Epithelial cell of proximal tubule (primary cell): ENCODE data around the gene VPS51. TPM values are rescaled to one million over a fixed set of nuclear protein-coding genes. Genes with fewer than 3 reads are reported as not detected.

ENCODE experiments used
- DNase-seq: peaks from one replicate; pipeline ENCODE4 v3.0.0-alpha.2; 2011; ENCODE audit warnings: low read depth
- H3K4me3 ChIP-seq: 2 replicates; pipeline ENCODE4 v1.5.1; 2011; ENCODE audit warnings: low read depth, mild to moderate bottlenecking, low read length
- total RNA-seq: library from RNA; depleted of rRNA; stranded (reverse); fragments of >200 nt; gene quantifications from 2 replicates; pipeline ENCODE4 v1.2.3, GENCODE V29; 2015
- TF ChIP-seq, protein P1 (sequence below): conservative IDR thresholded peaks from 2 replicates; pipeline ENCODE4 v1.5.1; 2012; ENCODE audit warnings: low read depth, mild to moderate bottlenecking, low read length

The VPS51 gene
- total RNA-seq, 1 donor from 2014 or later: 342 TPM

DNA sequence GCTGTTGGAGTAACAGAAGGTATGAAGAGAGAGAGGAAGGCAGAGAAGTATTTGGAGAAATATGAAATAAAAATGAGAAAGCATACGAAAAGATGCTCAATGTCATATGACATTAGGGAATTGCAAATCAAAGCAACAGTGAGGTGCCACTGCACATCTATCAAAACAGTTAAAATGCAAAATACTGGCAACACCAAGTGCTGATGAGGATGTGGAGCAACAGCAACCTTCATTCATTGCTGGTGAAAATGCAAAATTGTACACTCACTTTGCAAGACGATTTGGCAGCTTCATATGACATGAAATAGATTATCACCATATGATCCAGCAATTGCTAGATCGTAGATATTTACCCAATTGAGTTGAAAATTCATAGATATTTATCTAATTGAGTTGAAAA, 64.6 kb downstream of the VPS51 start:
- H3K4me3 ChIP-seq: no peak overlapping the region
- no peak for DNase-seq
- TF ChIP-seq, protein P1, sequence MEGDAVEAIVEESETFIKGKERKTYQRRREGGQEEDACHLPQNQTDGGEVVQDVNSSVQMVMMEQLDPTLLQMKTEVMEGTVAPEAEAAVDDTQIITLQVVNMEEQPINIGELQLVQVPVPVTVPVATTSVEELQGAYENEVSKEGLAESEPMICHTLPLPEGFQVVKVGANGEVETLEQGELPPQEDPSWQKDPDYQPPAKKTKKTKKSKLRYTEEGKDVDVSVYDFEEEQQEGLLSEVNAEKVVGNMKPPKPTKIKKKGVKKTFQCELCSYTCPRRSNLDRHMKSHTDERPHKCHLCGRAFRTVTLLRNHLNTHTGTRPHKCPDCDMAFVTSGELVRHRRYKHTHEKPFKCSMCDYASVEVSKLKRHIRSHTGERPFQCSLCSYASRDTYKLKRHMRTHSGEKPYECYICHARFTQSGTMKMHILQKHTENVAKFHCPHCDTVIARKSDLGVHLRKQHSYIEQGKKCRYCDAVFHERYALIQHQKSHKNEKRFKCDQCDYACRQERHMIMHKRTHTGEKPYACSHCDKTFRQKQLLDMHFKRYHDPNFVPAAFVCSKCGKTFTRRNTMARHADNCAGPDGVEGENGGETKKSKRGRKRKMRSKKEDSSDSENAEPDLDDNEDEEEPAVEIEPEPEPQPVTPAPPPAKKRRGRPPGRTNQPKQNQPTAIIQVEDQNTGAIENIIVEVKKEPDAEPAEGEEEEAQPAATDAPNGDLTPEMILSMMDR: no peak

Other genes starting within 250 kb of the VPS51 start
- 82.7 and 93.4 TPM in 2 replicates for gene EHD1, start 217.6 kb upstream of the VPS51 start, total RNA-seq
- 22.4 and 25.8 TPM in 2 replicates for gene ATG2A, start 179.0 kb upstream of the VPS51 start, total RNA-seq
- gene PPP2R5B, start 171.5 kb upstream of the VPS51 start, total RNA-seq: 16.8 and 32.9 TPM in 2 replicates
- gene GPHA2, start 160.3 kb upstream of the VPS51 start, total RNA-seq: not detected in 2 replicates
- not detected in 2 replicates for gene MAJIN, start 124.1 kb upstream of the VPS51 start, total RNA-seq
- gene BATF2, start 99.2 kb upstream of the VPS51 start, total RNA-seq: 0.35 and 1.1 TPM in 2 replicates
- gene ARL2, start 82.1 kb upstream of the VPS51 start, total RNA-seq: 151 and 169 TPM in 2 replicates
- gene SNX15, start 68.8 kb upstream of the VPS51 start, total RNA-seq: 16.5 and 18.5 TPM in 2 replicates
- 49.0 and 50.6 TPM in 2 replicates for gene SAC3D1, start 55.0 kb upstream of the VPS51 start, total RNA-seq
- 14.7 and 27.9 TPM in 2 replicates for gene NAALADL1, start 37.7 kb upstream of the VPS51 start, total RNA-seq
- gene CDCA5, start 12.2 kb upstream of the VPS51 start, total RNA-seq: 32.0 and 45.4 TPM in 2 replicates
- 59.0 and 61.1 TPM in 2 replicates for gene ZFPL1, start 12.0 kb upstream of the VPS51 start, total RNA-seq
- gene TM7SF2, start 15.7 kb downstream of the VPS51 start, total RNA-seq: 32.9 and 52.5 TPM in 2 replicates
- gene ZNHIT2, start 21.5 kb downstream of the VPS51 start, total RNA-seq: 31.9 and 37.1 TPM in 2 replicates
- gene FAU, start 25.9 kb downstream of the VPS51 start, total RNA-seq: 535 and 1,041 TPM in 2 replicates
- gene MRPL49, start 26.1 kb downstream of the VPS51 start, total RNA-seq: 77.5 and 126 TPM in 2 replicates
- gene SYVN1, start 38.3 kb downstream of the VPS51 start, total RNA-seq: 10.8 and 14.8 TPM in 2 replicates
- not detected in 2 replicates for gene SPDYC, start 74.0 kb downstream of the VPS51 start, total RNA-seq
- 256 and 360 TPM in 2 replicates for gene CAPN1, start 85.7 kb downstream of the VPS51 start, total RNA-seq
- gene POLA2, start 165.7 kb downstream of the VPS51 start, total RNA-seq: 30.2 and 42.9 TPM in 2 replicates
- 18.6 and 23.1 TPM in 2 replicates for gene CDC42EP2, start 218.7 kb downstream of the VPS51 start, total RNA-seq
- 34.9 and 44.1 TPM in 2 replicates for gene DPF2, start 237.6 kb downstream of the VPS51 start, total RNA-seq